T47D (cell line): ENCODE results near the gene PCCA.
A peak's percentile ranks its signal among the peaks of the same experiment; 100 is the strongest.
"Not testable (repeated sequence)": the region's sequence is repeated elsewhere in the genome, so short reads cannot be mapped to it uniquely, and the experiment has no call there.

Source experiments
- DNase-seq, 2 experiments: peaks; one replicate each; pipeline versions ENCODE4 v3.0.0 to v3.0.0-alpha.2; 2011 to 2012; ENCODE audit warnings: low read depth in 1 of 2, low spot score in 1 of 2
- JUND ChIP-seq: IDR thresholded peaks from 2 replicates; pipeline ENCODE4 v1.6.1; 2012; ENCODE audit warnings: low read depth
- in situ Hi-C: cut with HindIII; loops from 2 replicates; pipeline ENCODE4 v1.10.0; 2016; ENCODE audit warnings: low sequenced_read_pairs, low pct_unique_long_range_greater_than_20kb

PCCA gene

DNA sequence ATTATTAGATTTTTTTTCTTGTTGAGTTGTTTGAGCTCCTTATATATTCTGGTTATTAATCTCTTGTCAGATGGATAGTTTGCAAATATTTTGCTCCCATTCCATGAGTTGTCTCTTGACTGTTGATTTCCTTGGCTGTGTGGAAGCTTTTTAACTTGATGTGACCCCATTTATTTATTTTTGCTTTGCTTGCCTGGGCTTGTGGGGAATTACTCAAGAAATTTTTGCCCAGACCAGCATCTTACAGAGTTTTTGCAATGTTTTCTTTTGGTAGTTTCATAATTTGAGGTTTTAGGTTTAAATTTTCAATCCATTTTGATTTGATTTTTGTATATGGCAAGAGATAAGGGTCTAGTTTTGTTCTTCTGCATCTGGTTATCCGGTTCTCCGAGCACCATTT is 124.7 kb downstream of the PCCA start:
- no peak for DNase-seq
- in situ Hi-C loops = no loop called here
- no peak for TF ChIP-seq JUND

DNA sequence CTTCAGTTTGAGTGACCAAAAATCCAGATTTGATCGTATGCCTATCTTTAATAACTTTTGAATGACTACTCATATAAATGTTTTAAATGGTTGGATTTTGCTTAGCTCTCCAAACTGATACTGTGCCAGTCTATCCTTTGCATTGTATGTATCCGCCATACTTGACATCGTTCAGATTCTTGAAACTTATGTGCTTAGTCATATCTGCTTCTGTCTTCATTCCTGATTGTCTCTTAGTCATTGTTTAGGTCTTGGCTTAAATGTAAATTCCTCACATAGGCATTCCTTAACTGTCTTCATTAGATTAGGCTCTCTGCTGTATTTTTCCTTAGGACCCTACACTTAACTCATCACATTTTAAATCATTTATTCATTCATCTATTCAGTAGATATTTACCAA is 126.0 kb downstream of the PCCA start:
- in situ Hi-C loops = no loop called here
- DNase-seq = no peak
- no peak for TF ChIP-seq JUND

- DNase-seq = no peak
- TF ChIP-seq JUND = no peak
- in situ Hi-C loops = no loop called here
Observed at GRCh38 chr13:100221166-100221565, 132.3 kb downstream of the PCCA start.

DNA sequence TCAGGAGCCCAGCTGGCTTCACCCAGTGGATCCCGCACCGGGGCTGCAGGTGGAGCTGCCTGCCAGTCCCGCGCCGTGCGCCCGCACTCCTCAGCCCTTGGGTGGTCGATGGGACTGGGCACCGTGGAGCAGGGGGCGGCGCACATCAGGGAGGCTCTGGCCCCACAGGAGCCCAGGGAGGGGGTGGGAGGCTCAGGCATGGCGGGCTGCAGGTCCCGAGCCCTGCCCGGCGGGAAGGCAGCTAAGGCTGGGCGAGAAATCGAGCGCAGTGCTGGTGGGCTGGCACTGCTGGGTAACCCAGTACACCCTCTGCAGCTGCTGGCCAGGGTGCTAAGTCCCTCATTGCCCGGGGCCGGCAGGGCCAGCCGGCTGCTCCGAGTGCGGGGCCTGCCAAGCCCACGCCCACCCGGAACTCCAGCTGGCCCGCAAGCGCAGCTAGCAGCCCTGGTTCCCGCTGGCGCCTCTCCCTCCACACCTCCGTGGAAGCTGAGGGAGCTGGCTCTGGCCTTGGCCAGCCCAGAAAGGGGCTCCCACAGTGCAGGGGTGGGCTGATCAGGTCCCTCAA is 135.2 kb downstream of the PCCA start:
- DNase-seq, in situ Hi-C loops: not testable (repeated sequence)

- DNase-seq = peak in 1 of 2 experiments; percentile 69
- in situ Hi-C loops = no loop called here
Observed at GRCh38 chr13:100229603-100230002, 140.7 kb downstream of the PCCA start.

GRCh38 chr13:100230769-100231149 is 141.9 kb downstream of the PCCA start:
- TF ChIP-seq JUND = no peak
- in situ Hi-C loops = no loop called here
- peak in 1 of 2 experiments; percentile 13 for DNase-seq

More at GRCh38 chr13:100229603-100230002, 140.7 kb downstream of the PCCA start:
- no peak for TF ChIP-seq JUND

DNA sequence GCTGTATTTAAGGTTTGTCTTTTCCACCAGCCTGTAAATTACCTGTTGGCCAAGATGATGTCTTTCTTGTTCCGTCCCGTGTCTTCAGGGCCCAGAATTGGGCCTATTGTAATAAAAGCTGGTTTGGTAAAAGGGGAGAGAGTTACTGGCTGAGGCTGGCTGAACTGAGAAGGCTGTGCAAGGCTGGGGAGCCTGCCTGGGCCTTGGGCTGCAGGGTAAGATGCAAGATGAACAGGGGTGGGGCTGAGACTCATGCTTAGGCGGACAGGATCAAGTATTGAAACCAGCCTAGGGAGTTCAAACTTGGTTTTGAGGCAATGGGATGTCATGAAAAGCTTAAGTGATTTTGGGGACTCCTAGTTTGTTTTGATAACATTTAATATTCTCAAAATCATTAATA is 142.3 kb downstream of the PCCA start:
- no peak for DNase-seq
- in situ Hi-C loops = no loop called here
- no peak for TF ChIP-seq JUND

DNA sequence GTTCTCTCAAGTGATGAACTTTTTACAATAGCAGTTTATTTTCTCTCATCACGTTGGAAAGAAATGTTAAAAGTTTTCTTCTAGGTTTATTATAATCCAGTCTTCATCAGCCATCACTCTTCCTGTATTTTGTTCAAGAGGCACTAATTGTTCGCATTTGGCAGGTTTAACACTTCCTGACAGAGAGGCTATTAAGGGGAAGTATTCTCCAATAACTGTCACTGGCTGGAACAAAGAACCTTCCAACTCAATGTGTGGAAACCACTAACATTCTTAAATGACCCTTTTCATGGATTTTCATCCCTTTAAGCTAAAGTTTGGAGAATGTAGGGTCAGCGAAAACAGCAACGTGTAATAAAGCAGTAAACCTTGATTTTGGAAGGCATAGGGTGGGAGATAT is 145.1 kb downstream of the PCCA start:
- TF ChIP-seq JUND = no peak
- DNase-seq = no peak
- in situ Hi-C loops = no loop called here

DNA sequence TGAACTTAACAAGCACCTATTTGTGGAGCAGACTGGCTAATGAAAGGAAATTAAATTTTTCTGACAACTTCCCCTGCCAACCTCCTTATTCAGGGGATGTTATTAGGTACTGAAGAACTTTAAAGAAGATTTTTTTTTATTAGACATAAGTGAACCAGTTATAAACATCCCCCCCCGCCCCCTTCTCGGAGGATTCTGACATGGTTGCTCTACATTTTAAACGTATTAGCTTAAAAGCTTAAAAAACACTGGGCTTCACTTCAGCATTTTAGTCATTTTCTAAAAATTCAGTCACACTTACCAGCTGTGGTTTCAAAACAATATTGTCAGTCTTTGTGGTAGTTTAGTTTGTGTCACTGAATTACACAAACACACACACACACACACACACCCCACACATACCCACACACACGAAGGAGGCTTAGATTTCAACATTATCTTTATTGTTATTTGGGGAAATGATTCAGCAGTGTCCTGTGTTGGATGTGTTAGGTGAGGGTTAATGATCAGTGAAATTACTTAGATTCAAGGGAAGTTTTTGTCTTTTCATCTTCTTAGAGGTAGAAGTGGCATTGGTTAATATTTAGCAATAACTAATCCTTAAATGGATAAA is 145.7 kb downstream of the PCCA start:
- no peak for TF ChIP-seq JUND
- in situ Hi-C loops = no loop called here
- no peak for DNase-seq

DNA sequence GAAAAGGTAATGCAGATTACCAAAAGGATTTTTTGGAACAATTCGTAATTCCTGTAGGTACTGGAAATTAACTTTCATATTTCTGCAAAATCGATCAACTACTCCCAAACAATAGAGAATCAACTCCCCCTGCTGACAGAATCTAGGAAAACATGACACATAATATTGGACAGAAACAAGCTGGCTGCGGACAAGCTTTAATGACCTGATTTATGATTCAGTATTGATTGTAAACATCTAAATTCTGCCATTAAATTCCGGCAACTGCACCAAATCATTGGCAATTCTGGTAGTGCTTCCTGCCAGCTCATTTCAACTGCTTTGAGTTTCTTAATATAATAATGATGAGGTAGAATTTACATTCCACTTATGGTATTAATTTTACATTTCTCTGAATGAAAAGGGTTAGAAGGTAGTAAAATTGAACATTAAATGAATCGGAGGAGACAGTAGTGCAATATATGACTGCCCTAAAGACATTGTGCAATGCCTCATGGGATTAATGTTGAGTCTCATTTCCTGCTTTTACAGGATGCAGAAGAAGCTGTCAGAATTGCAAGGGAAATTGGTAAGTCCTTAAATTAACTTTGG is 146.5 kb downstream of the PCCA start:
- TF ChIP-seq JUND = no peak
- in situ Hi-C loops = no loop called here
- peak; percentile 17 to 68 for DNase-seq

DNA sequence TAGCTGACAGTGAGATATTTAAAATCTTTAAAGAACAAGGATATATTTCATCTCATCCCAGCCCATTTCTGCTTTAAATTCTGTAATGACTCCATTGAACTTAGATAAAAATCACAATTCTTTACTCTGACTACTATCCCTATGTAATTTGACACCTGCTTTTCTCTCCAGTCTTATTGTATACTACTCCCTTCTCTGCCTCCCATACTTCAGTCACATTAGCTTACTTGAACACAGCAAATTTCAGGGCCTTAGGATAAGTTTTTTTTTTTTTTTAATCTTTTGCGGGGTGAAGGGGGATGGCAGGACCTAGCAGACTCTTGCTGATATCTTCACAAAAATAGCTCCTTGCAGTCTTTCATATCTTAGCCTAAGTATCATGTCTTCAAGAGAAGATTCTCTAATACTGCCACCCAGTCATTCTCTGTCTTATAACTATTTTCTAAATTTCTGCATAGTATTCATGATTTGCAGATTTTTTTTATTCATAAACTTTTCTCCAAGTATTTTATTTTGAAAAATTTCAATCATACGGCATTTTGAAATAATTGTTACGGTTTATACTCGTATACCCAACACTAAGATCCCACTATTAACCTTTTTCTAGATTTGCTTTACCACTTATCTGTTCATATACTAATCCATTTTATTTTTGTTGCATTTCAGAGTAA is 151.4 kb downstream of the PCCA start:
- TF ChIP-seq JUND = no peak
- DNase-seq = peak in 1 of 2 experiments; percentile 2
- in situ Hi-C loops = no loop called here

- in situ Hi-C loops = no loop called here
- TF ChIP-seq JUND = no peak
- DNase-seq = no peak
Observed at GRCh38 chr13:100244431-100244830, 155.5 kb downstream of the PCCA start.

GRCh38 chr13:100245104-100245503 is 156.2 kb downstream of the PCCA start:
- TF ChIP-seq JUND = no peak
- DNase-seq = no peak
- in situ Hi-C loops = no loop called here
